Peyer's patch (tissue), 4 donors: Measurements from ENCODE around the gene SLC13A5.

Source experiments
- POLR2A ChIP-seq, 2 donors: fragments of 450-650 bp; IDR thresholded peaks; one replicate each; pipeline ENCODE4 v1.5.1; 2017; ENCODE audit warnings: antibody characterized with exemption in 2 of 2, mild to moderate bottlenecking in 2 of 2, moderate library complexity in 2 of 2
- TF ChIP-seq, protein P1 (sequence below), 6 experiments: fragments of 450-650 bp in 4 of 6; fragments of 200-600 bp in 2 of 6; sonication (generic) in 1 of 6; IDR thresholded peaks; one replicate each; pipeline ENCODE4 v1.5.1; 2017 to 2019; ENCODE audit warnings: antibody characterized with exemption in 6 of 6, mild to moderate bottlenecking in 3 of 6, moderate library complexity in 1 of 6

DNA sequence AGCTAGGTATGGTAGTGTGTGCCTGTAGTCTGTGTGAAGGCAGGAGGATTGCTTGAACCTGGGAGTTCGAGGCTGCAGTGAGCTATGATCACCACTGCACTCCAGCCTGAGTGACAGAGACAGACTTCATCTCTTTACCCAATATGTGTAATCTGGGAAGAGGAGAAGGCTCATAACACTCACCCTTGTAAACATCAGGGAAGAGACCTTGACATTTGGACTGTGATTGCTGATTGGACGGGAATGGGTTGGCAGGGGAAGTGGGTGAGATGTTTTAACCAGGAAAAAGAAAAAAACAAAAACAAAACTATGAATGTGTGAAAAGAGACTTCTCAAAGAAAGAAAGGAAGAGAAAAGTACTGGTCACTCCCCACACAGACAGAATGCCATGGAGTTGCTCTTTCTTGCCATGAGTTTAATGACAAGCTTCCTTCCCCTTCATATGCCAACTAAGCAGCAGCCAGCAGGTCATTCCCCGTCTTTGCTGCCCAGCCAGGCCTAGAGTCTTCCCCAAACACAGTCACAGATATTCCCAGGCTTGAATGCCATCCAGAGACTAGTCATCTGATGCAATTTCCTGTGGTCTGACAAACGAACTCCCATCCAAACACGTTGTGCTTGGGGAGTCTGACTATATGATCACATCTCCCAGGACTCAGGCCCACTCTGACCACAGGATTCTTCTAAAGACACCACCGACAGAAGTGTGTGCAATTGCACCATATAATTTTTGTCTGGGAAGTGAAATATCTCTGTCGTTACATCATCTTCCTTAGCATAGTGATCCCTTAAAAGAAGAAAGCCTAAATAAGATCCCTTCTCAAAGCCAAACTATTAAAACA lies 39.1 kb upstream of the SLC13A5 start:
- TF ChIP-seq, protein P1, sequence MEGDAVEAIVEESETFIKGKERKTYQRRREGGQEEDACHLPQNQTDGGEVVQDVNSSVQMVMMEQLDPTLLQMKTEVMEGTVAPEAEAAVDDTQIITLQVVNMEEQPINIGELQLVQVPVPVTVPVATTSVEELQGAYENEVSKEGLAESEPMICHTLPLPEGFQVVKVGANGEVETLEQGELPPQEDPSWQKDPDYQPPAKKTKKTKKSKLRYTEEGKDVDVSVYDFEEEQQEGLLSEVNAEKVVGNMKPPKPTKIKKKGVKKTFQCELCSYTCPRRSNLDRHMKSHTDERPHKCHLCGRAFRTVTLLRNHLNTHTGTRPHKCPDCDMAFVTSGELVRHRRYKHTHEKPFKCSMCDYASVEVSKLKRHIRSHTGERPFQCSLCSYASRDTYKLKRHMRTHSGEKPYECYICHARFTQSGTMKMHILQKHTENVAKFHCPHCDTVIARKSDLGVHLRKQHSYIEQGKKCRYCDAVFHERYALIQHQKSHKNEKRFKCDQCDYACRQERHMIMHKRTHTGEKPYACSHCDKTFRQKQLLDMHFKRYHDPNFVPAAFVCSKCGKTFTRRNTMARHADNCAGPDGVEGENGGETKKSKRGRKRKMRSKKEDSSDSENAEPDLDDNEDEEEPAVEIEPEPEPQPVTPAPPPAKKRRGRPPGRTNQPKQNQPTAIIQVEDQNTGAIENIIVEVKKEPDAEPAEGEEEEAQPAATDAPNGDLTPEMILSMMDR (IDR thresholded peaks at IDR 0.05): no peak
- no peak for TF ChIP-seq POLR2A (IDR thresholded peaks at IDR 0.05)
